Measurements from ENCODE around the gene C1orf115. TPM values are rescaled to one million over a fixed set of nuclear protein-coding genes. Genes with fewer than 3 reads are reported as not detected.

Gene C1orf115
- total and polyA plus RNA-seq, 7 donors = 3.8 to 8.9 (median 4.9) TPM

GRCh38 chr1:220684890-220685289, 5.3 kb upstream of the C1orf115 start:
- no peak for DNase-seq
- no peak overlapping the region for H3K4me3 ChIP-seq
- intact Hi-C loops (cut with DNase I) = loop anchor here in 1 of 2 donors (5.0 kb wide), 1 partner anchor 92 kb away; no protein-coding TSS in a partner anchor
- H3K27me3 ChIP-seq (ENCODE audit: insufficient read depth in 3 of 3, low read length in 2 of 3) = no peaks in the 10 kb centered on the region
- no peaks in the 10 kb centered on the region for H3K4me1 ChIP-seq
- H3K9me3 ChIP-seq = no peaks in the 10 kb centered on the region
- 29 to 39% (median 31%) methylated on average over 4 of the region's 4 CpGs for WGBS, 3 donors
- no peak for TF ChIP-seq CTCF (IDR thresholded peaks at IDR 0.05)
- H3K36me3 ChIP-seq (ENCODE audit: insufficient read depth in 1 of 2, low read depth in 1 of 2) = no peaks in the 10 kb centered on the region
- H3K27ac ChIP-seq = no peak overlapping the region
- no peak for ATAC-seq

DNA sequence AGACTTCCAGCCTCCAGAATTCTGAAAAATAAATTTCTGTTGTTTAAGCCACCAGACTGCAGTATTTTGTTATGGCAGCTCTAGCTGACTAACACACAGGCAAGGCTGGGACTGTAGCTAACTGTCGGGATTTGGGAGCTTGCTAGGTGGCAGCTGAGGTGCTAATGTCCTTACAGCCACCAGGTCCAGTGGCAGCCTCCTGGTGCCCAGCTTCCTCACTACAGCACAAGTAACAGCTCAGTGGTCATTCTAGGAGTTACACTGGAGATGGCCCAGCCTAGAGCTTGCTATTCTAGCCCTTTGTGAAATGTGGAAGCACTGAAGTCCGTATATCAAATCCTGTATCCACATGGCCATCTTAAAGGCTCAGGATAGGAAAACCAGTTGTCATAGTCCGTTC, 4.3 kb upstream of the C1orf115 start:
- Histone ChIP-seq H3K27ac (no peak overlapping the region), H3K36me3 (ENCODE audit: insufficient read depth in 1 of 2, low read depth in 1 of 2) (no peaks in the 10 kb centered on the region), H3K27me3 (ENCODE audit: insufficient read depth in 3 of 3, low read length in 2 of 3) (no peaks in the 10 kb centered on the region), H3K9me3 (no peaks in the 10 kb centered on the region), H3K4me1 (no peaks in the 10 kb centered on the region), H3K4me3 (no peak overlapping the region)
- ATAC-seq = no peak
- TF ChIP-seq CTCF (IDR thresholded peaks at IDR 0.05) = no peak
- no peak for DNase-seq
- 87 to 93% (median 89%) methylated on average over 3 of the region's 3 CpGs for WGBS, 3 donors
- intact Hi-C loops (cut with DNase I) = no loop called here

GRCh38 chr1:220687809-220688208, 2.4 kb upstream of the C1orf115 start:
- Histone ChIP-seq H3K27me3 (ENCODE audit: insufficient read depth in 3 of 3, low read length in 2 of 3) (peaks cover 0 to 2% (median 0%) of the 10 kb centered on the region in 3 donors), H3K4me1 (no peaks in the 10 kb centered on the region), H3K4me3 (no peak overlapping the region), H3K36me3 (ENCODE audit: insufficient read depth in 1 of 2, low read depth in 1 of 2) (no peaks in the 10 kb centered on the region), H3K27ac (no peak overlapping the region), H3K9me3 (no peaks in the 10 kb centered on the region)
- ATAC-seq (no peak), DNase-seq (no peak)
- intact Hi-C loops (cut with DNase I) = no loop called here
- no peak for TF ChIP-seq CTCF (IDR thresholded peaks at IDR 0.05)
- WGBS, 3 donors = 84 to 86% (median 84%) methylated on average over 5 of the region's 5 CpGs

- 25 to 33% (median 30%) methylated on average over 14 of the region's 14 CpGs for WGBS, 3 donors
- ATAC-seq (peak in 1 of 4 donors; percentile 10), DNase-seq (no peak)
- no peak for TF ChIP-seq CTCF (IDR thresholded peaks at IDR 0.05)
- peak overlapping the region; percentile 89 for H3K4me3 ChIP-seq
- H3K4me1 ChIP-seq = no peaks in the 10 kb centered on the region
- no peak overlapping the region for H3K27ac ChIP-seq
- H3K9me3 ChIP-seq = no peaks in the 10 kb centered on the region
- intact Hi-C loops (cut with DNase I) = loop anchor here (2.0 to 5.0 kb wide), 2 partner anchors 43 kb away; no protein-coding TSS in a partner anchor
- peaks cover 0 to 2% (median 0%) of the 10 kb centered on the region in 3 donors for H3K27me3 ChIP-seq (ENCODE audit: insufficient read depth in 3 of 3, low read length in 2 of 3)
- no peaks in the 10 kb centered on the region for H3K36me3 ChIP-seq (ENCODE audit: insufficient read depth in 1 of 2, low read depth in 1 of 2)
Measured at GRCh38 chr1:220689666-220690065, 497 bp upstream of the C1orf115 start.

Measured in psoas muscle (tissue), 8 donors.